ENCODE data around the gene LTV1. TPM values are rescaled to one million over a fixed set of nuclear protein-coding genes. Genes with fewer than 3 reads are reported as not detected.
"Not testable (repeated sequence)": the region's sequence is repeated elsewhere in the genome, so short reads cannot be mapped to it uniquely, and the experiment has no call there.

LTV1 gene
- total RNA-seq, 6 experiments from 2014 or later: 5.7 to 15.1 (median 11.0) TPM

DNA sequence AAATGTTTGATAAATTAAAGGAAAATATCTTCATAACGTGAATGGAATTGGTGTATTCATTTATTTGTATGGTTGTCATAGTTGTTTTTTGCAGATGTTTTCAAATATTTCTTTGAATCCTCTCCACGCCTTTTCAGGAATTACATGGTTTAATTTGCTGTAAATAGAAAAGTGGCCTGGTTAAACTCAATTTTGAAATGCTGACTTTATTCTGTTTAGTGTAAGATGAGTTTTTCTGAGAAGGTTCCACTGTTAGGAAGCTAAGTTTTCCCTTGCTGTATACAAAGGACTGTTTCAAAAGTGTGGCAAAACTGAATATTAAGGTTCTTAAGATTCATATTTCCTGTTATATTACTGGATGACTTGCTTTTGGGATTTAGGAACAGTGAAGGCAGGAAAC, 20.6 kb downstream of the LTV1 start:
- H3K4me1 ChIP-seq: no peaks in the 10 kb centered on the region
- WGBS (ENCODE audit: insufficient coverage, low coverage, low lambda C conversion rate, missing lambda C conversion rate): 82% methylated on average over 2 of the region's 2 CpGs
- H3K9me3 ChIP-seq: no peaks in the 10 kb centered on the region
- peaks cover 8 to 53% (median 29%) of the 10 kb centered on the region in 4 donors for H3K36me3 ChIP-seq
- H3K27ac ChIP-seq: no peak overlapping the region
- H3K27me3 ChIP-seq: no peaks in the 10 kb centered on the region
- intact Hi-C loops (cut with DNase I): no loop called here
- ATAC-seq (no peak), DNase-seq (no peak)
- no peak overlapping the region for H3K4me3 ChIP-seq
- no peak for TF ChIP-seq CTCF (IDR thresholded peaks at IDR 0.05)
- no peak for TF ChIP-seq POLR2A (IDR thresholded peaks at IDR 0.05)

DNA sequence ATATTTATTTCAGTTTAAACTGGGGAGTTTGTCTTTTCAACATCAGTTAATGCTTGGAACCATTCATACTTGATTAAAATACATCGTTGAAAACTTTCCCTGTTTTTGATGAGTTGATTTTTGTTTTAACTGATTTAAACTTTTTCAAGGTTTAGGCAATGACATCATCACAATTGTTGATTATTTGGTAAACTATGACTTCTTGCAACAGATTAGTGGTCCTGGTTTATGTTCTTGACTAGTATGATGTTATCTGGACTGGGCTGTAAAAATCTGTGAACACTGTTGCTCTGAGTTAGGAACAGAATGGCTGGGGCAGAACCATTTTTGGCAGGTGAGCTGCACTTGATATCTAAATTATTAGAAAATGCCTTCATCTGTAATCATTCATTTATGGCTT, 21.1 kb downstream of the LTV1 start, which contains the start of gene ZC2HC1B:
ZC2HC1B (plus strand) TSS at position 241 of the 400 bp plus-strand sequence; CDS start at position 307, 66 bp downstream.
- no peak for ATAC-seq
- intact Hi-C loops (cut with DNase I): no loop called here
- Histone ChIP-seq H3K4me3 (no peak within 1 kb of the TSS), H3K36me3 (peaks cover 8 to 48% (median 25%) of the 10 kb centered on the region in 4 donors), H3K27me3 (no peaks in the 10 kb centered on the region), H3K9me3 (no peaks in the 10 kb centered on the region), H3K27ac (no peak within 1 kb of the TSS), H3K4me1 (no peaks in the 10 kb centered on the region)
- no peak for TF ChIP-seq POLR2A (IDR thresholded peaks at IDR 0.05)
- no peak for TF ChIP-seq CTCF (IDR thresholded peaks at IDR 0.05)
- DNase-seq: no peak
- 81% methylated on average over 1 of the region's 1 CpG for WGBS (ENCODE audit: insufficient coverage, low coverage, low lambda C conversion rate, missing lambda C conversion rate)

GRCh38 chr6:143867236-143867635, 24.1 kb downstream of the LTV1 start:
- no peak for DNase-seq
- no peak overlapping the region for H3K4me3 ChIP-seq
- peaks cover 0 to 20% (median 10%) of the 10 kb centered on the region in 4 donors for H3K36me3 ChIP-seq
- no peak overlapping the region for H3K27ac ChIP-seq
- intact Hi-C loops (cut with DNase I): no loop called here
- H3K4me1 ChIP-seq: no peaks in the 10 kb centered on the region
- ATAC-seq: no peak
- H3K9me3 ChIP-seq: no peaks in the 10 kb centered on the region
- TF ChIP-seq CTCF (IDR thresholded peaks at IDR 0.05) (no peak), POLR2A (IDR thresholded peaks at IDR 0.05) (no peak)
- no peaks in the 10 kb centered on the region for H3K27me3 ChIP-seq

DNA sequence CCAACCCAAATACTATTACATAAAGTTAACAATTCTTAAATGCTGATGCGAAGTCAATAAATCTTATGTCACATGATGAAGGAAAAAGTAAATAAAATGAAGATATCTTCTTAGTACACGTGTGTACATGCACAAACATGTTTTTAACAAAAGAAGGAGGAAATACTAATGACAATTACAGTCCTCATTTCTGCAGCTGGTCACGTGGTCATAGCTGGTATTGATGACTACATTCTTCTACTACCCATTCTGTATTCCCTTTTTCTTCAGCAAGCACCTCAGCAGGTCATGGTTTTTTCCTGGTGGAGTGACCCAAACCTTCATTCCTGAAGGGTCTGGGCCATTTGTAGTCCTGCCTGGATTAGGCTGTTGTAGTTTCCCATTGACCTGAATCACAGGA, 25.7 kb downstream of the LTV1 start:
- H3K4me3 ChIP-seq; H3K27me3 ChIP-seq; H3K36me3 ChIP-seq; DNase-seq; H3K27ac ChIP-seq; intact Hi-C loops (cut with DNase I); H3K4me1 ChIP-seq; H3K9me3 ChIP-seq; ATAC-seq: not testable (repeated sequence)
- WGBS (ENCODE audit: insufficient coverage, low coverage, low lambda C conversion rate, missing lambda C conversion rate): 83% methylated on average over 3 of the region's 3 CpGs

- WGBS (ENCODE audit: insufficient coverage, low coverage, low lambda C conversion rate, missing lambda C conversion rate): 50% methylated on average over 1 of the region's 1 CpG
- DNase-seq; H3K36me3 ChIP-seq; intact Hi-C loops (cut with DNase I); H3K4me1 ChIP-seq; H3K4me3 ChIP-seq; H3K27me3 ChIP-seq; H3K9me3 ChIP-seq; ATAC-seq; H3K27ac ChIP-seq: not testable (repeated sequence)
Measured at GRCh38 chr6:143871202-143871730, 28.1 kb downstream of the LTV1 start.

DNA sequence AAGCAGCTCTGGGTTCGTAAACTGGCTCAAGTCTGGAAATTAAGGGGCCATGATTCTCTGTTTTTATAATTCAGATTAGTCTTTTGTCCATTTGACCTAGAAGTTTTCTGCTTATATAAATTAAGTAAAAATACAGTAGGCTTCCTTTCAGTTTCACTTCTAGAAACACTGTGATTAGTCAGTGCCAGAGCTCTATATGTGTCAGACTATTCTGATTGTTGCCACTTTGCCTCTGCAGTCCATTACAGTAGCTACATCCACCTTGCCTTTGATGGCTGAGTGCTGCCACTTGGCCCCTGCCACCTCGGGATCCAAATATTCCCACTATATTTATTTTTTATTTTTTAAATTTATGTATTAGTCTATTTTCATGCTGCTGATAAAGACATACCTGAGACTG, 29.1 kb downstream of the LTV1 start:
- intact Hi-C loops (cut with DNase I): no loop called here
- TF ChIP-seq CTCF (IDR thresholded peaks at IDR 0.05) (no peak), POLR2A (IDR thresholded peaks at IDR 0.05) (no peak)
- WGBS (ENCODE audit: insufficient coverage, low coverage, low lambda C conversion rate, missing lambda C conversion rate): 81% methylated on average over 2 of the region's 2 CpGs
- Histone ChIP-seq H3K4me1 (no peaks in the 10 kb centered on the region), H3K27me3 (no peaks in the 10 kb centered on the region), H3K9me3 (no peaks in the 10 kb centered on the region), H3K27ac (no peak overlapping the region), H3K4me3 (no peak overlapping the region), H3K36me3 (no peaks in the 10 kb centered on the region)
- DNase-seq (no peak), ATAC-seq (no peak)

- H3K36me3 ChIP-seq; H3K4me3 ChIP-seq; ATAC-seq; intact Hi-C loops (cut with DNase I); H3K4me1 ChIP-seq; H3K9me3 ChIP-seq; DNase-seq; H3K27ac ChIP-seq; H3K27me3 ChIP-seq: not testable (repeated sequence)
- 100% methylated on average over 1 of the region's 4 CpGs for WGBS (ENCODE audit: insufficient coverage, low coverage, low lambda C conversion rate, missing lambda C conversion rate)
Measured at GRCh38 chr6:143873600-143873999, 30.5 kb downstream of the LTV1 start.

- DNase-seq; ATAC-seq; H3K27me3 ChIP-seq; H3K9me3 ChIP-seq; intact Hi-C loops (cut with DNase I); H3K4me1 ChIP-seq; H3K27ac ChIP-seq; H3K4me3 ChIP-seq; H3K36me3 ChIP-seq: not testable (repeated sequence)
Measured at GRCh38 chr6:143874503-143874902, 31.4 kb downstream of the LTV1 start.

All from right lobe of liver (tissue), 6 donors.